ENCODE results near the gene FTO.

The FTO gene

DNA sequence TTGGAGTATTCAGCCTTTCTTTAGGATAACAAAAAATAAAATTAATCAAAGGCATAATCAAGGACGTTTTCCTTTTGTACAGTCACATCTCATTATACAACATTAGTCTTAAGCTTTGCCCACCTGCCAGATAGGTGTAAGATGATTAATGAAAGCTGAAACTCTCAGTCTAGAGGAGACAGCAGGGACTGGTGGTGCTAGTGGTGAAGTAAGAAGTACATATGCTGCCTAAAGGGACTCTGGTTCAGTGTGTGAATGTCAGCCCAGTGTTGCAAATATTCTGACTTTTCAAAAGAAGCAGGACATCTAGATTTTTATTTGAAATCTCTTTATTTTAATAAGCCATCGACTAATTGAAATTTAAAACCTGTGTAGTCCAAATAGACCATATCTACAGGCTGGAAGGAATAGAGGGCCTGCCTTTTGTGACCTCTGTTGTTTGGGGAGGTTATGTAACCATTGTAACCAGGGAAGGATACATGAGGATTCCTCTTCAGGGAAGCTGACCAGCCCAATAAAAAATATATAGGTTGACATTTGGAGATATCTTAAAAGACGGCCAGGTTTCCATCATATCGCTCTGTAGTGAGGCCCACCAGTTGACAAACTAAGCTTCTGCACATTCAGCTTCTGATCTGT is 54.1 kb downstream of the FTO start:
- no peak for DNase-seq (ENCODE audit: low read depth)
- H3K4me3 ChIP-seq (ENCODE audit: low read depth, low read length) = no peak overlapping the region
- no peak for TF ChIP-seq CTCF (conservative IDR thresholded peaks at IDR 0.05; ENCODE audit: low read depth, low read length)

- DNase-seq (ENCODE audit: low read depth) = no peak
- no peak overlapping the region for H3K4me3 ChIP-seq (ENCODE audit: low read depth, low read length)
- no peak for TF ChIP-seq CTCF (conservative IDR thresholded peaks at IDR 0.05; ENCODE audit: low read depth, low read length)
Measured at GRCh38 chr16:53761962-53762703, 58.2 kb downstream of the FTO start.

DNA sequence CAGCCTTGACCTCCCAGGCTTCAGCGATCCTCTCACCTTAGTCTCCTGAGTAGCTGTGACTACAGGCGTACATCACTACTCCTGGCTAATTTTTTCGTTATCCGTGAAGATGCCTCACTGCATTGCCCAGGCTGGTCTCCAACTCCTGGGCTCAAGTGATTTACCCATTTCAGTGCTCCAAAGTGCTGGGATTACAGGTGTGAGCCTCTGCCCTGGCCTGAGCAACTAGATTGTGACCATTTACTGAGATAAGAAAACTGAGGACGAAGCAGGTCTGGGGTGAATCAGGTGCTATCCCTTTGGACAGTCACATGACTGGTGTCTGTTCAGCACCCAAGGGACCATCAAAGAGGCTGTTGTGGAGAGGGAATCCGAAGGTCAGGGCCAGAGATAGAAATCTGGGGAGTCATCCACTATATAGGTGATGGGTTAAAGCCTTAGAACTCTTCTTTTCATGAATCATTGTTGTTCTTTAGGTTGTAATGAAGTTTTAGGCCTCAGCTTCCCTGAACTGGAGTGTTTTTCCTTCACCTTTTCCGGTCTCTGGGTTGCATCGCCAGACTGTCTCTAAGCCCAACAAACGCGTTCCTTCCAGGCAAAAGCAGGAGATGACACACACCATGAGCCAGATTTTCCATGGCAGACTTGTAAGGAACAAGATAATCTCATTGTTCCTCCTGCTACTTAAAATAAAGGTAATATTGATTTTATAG is 62.5 kb downstream of the FTO start:
- no peak overlapping the region for H3K4me3 ChIP-seq (ENCODE audit: low read depth, low read length)
- DNase-seq (ENCODE audit: low read depth) = peak; percentile 75
- no peak for TF ChIP-seq CTCF (conservative IDR thresholded peaks at IDR 0.05; ENCODE audit: low read depth, low read length)

- H3K4me3 ChIP-seq (ENCODE audit: low read depth, low read length) = no peak overlapping the region
- TF ChIP-seq CTCF (conservative IDR thresholded peaks at IDR 0.05; ENCODE audit: low read depth, low read length) = no peak
- peak; percentile 78 for DNase-seq (ENCODE audit: low read depth)
Measured at GRCh38 chr16:53768167-53768566, 64.2 kb downstream of the FTO start.

DNA sequence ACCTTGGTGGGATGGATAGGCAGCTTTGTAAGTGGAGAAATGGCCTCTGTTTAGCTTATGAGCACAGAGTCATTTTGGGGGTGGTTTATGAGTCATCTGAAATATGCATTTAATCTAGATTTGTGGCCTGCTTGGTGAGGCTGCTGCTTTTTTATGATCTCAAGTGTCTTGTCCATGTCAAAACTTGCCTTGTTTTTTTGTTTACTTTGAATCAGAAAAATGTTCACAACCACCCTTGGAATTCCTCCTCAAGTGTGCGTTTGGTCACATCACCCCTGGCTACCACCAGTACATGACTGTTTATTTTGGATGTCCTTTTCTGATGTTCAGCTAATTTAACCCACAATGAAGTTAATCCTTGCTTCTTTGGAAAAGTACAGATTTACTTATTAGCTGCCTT is 64.6 kb downstream of the FTO start:
- no peak overlapping the region for H3K4me3 ChIP-seq (ENCODE audit: low read depth, low read length)
- DNase-seq (ENCODE audit: low read depth) = peak; percentile 97

GRCh38 chr16:53769185-53769584 is 65.2 kb downstream of the FTO start:
- H3K4me3 ChIP-seq (ENCODE audit: low read depth, low read length) = no peak overlapping the region
- TF ChIP-seq CTCF (conservative IDR thresholded peaks at IDR 0.05; ENCODE audit: low read depth, low read length) = no peak
- no peak for DNase-seq (ENCODE audit: low read depth)

More for the DNA sequence above, 64.6 kb downstream of the FTO start:
- TF ChIP-seq CTCF (conservative IDR thresholded peaks at IDR 0.05; ENCODE audit: low read depth, low read length) = no peak
